Hematopoietic multipotent progenitor cell treated with erythropoietin and hydrocortisone succinate and interleukin-3 and kit ligand, for 8 days (in vitro differentiated cells): ENCODE results near the gene RPUSD2.

Source experiments
- DNase-seq: peaks from one replicate; pipeline ENCODE4 v3.0.0-alpha.2; 2015

The RPUSD2 gene

DNA sequence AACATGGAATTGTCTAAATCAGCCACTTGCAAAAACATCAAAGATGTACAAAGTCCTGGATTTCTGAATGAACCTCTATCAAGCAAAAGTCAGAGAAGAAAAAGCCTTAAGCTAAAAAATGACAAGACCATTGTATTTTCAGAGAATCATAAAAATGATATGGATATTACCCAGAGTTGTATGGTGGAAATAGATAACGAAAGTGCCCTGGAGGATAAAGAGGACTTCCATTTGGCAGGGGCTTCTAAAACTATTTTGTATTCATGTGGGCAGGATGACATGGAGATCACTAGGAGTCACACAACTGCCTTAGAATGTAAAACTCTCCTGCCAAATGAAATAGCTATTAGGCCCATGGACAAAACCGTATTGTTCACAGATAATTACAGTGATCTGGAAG, 54.3 kb downstream of the RPUSD2 start:
- DNase-seq = peak; percentile 81
